Mesenchymal stem cell (in vitro differentiated cells and primary cell): ENCODE data around the gene GRAP.
"Not testable (repeated sequence)": the region's sequence is repeated elsewhere in the genome, so short reads cannot be mapped to it uniquely, and the experiment has no call there.

Experiments
- DNase-seq: peaks from one replicate; pipeline ENCODE4 v3.0.0-alpha.2; 2013
- H2AFZ ChIP-seq: one replicate; pipeline ENCODE4 v1.6.1; 2013; ENCODE audit warnings: low read depth, mild to moderate bottlenecking, control low read depth, inconsistent platforms, low read length, moderate library complexity
- H2AK5ac ChIP-seq: 2 replicates; pipeline ENCODE4 v1.6.1; 2013; ENCODE audit warnings: low read length, moderate library complexity, mild to moderate bottlenecking, inconsistent platforms; ENCODE audit not compliant: severe bottlenecking
- H2BK120ac ChIP-seq: one replicate; pipeline ENCODE4 v1.6.1; 2013; ENCODE audit warnings: low read depth, mild to moderate bottlenecking, inconsistent platforms, low read length, moderate library complexity
- H2BK12ac ChIP-seq, 2 experiments: one replicate each; pipeline ENCODE4 v1.6.1; 2013; ENCODE audit warnings: inconsistent platforms in 2 of 2, low read length in 2 of 2, mild to moderate bottlenecking in 2 of 2, moderate library complexity in 2 of 2, control low read depth in 1 of 2
- H2BK15ac ChIP-seq: one replicate; pipeline ENCODE4 v1.6.1; 2013; ENCODE audit warnings: mild to moderate bottlenecking, low read depth, inconsistent platforms; ENCODE audit not compliant: poor library complexity, severe bottlenecking
- H2BK5ac ChIP-seq: 2 replicates; pipeline ENCODE4 v1.6.1; 2013; ENCODE audit warnings: low read depth, mild to moderate bottlenecking, low read length, control low read depth, inconsistent platforms; ENCODE audit not compliant: poor library complexity, severe bottlenecking
- H3K14ac ChIP-seq, 2 experiments: one replicate each; pipeline ENCODE4 v1.6.1; 2013; ENCODE audit warnings: inconsistent platforms in 2 of 2, low read length in 2 of 2, control low read depth in 1 of 2, mild to moderate bottlenecking in 1 of 2, moderate library complexity in 1 of 2
- H3K18ac ChIP-seq, 2 experiments: one replicate each; pipeline ENCODE4 v1.6.1; 2013; ENCODE audit warnings: inconsistent platforms in 2 of 2, low read length in 2 of 2, control low read depth in 1 of 2, low read depth in 1 of 2, mild to moderate bottlenecking in 1 of 2
- H3K23ac ChIP-seq, 2 experiments: one replicate each; pipeline ENCODE4 v1.6.1; 2013; ENCODE audit warnings: inconsistent platforms in 2 of 2, low read length in 2 of 2, mild to moderate bottlenecking in 2 of 2, moderate library complexity in 2 of 2, control low read depth in 1 of 2
- H3K27ac ChIP-seq: 2 replicates; pipeline ENCODE4 v1.5.1; 2013; ENCODE audit warnings: mild to moderate bottlenecking, moderate library complexity, low read length, control low read depth, inconsistent platforms; ENCODE audit not compliant: poor library complexity, severe bottlenecking
- H3K27me3 ChIP-seq, 2 experiments: 2 replicates each; pipeline versions ENCODE4 v1.6.1 to v1.7.0; 2013; ENCODE audit warnings: low read length in 2 of 2, mild to moderate bottlenecking in 2 of 2, moderate library complexity in 2 of 2, control low read depth in 1 of 2, inconsistent platforms in 1 of 2; ENCODE audit not compliant: control insufficient read depth in 1 of 2, insufficient read depth in 1 of 2
- H3K36me3 ChIP-seq, 2 experiments: 2 replicates each; pipeline versions ENCODE4 v1.6.1 to v1.7.0; 2013; ENCODE audit warnings: low read length in 2 of 2, control low read depth in 1 of 2, inconsistent platforms in 1 of 2, low read depth in 1 of 2, mild to moderate bottlenecking in 1 of 2; ENCODE audit not compliant: insufficient read depth in 2 of 2, control insufficient read depth in 1 of 2
- H3K4ac ChIP-seq, 2 experiments: one replicate each; pipeline ENCODE4 v1.6.1; 2013; ENCODE audit warnings: inconsistent platforms in 2 of 2, low read length in 2 of 2, mild to moderate bottlenecking in 2 of 2, moderate library complexity in 2 of 2, control low read depth in 1 of 2, low read depth in 1 of 2
- H3K4me1 ChIP-seq: 2 replicates; pipeline ENCODE4 v1.6.1; 2013; ENCODE audit warnings: low read depth, low read length, control low read depth; ENCODE audit not compliant: control insufficient read depth, insufficient read depth
- H3K4me2 ChIP-seq: 2 replicates; pipeline ENCODE4 v1.6.1; 2013; ENCODE audit warnings: low read length, mild to moderate bottlenecking, inconsistent platforms; ENCODE audit not compliant: poor library complexity, severe bottlenecking
- H3K4me3 ChIP-seq, 2 experiments: 2 replicates each; pipeline versions ENCODE4 v1.5.1 to v1.7.0; 2013; ENCODE audit warnings: low read length in 2 of 2, mild to moderate bottlenecking in 2 of 2, control low read depth in 1 of 2, low read depth in 1 of 2; ENCODE audit not compliant: insufficient read depth in 1 of 2
- H3K79me1 ChIP-seq: replicated peaks from 2 replicates; pipeline ENCODE4 v1.6.1; 2013; ENCODE audit warnings: mild to moderate bottlenecking, control low read depth, low read length, inconsistent platforms; ENCODE audit not compliant: poor library complexity, severe bottlenecking
- H3K9ac ChIP-seq: 2 replicates; pipeline ENCODE4 v1.7.0; 2013; ENCODE audit warnings: mild to moderate bottlenecking, low read length, moderate library complexity
- H3K9me3 ChIP-seq: 2 replicates; pipeline ENCODE4 v1.7.0; 2013; ENCODE audit warnings: mild to moderate bottlenecking, low read length; ENCODE audit not compliant: control insufficient read depth
- H4K8ac ChIP-seq: one replicate; pipeline ENCODE4 v1.6.1; 2013; ENCODE audit warnings: inconsistent platforms, mild to moderate bottlenecking, low read length, moderate library complexity
- H4K91ac ChIP-seq: one replicate; pipeline ENCODE4 v1.6.1; 2013; ENCODE audit warnings: mild to moderate bottlenecking, low read length, inconsistent platforms
- WGBS: methylation state at CpG from one replicate; pipeline ENCODE4 v1.1.7; 2013; ENCODE audit warnings: mixed read lengths; 5-methylcytosine and 5-hydroxymethylcytosine counted together

The GRAP gene

DNA sequence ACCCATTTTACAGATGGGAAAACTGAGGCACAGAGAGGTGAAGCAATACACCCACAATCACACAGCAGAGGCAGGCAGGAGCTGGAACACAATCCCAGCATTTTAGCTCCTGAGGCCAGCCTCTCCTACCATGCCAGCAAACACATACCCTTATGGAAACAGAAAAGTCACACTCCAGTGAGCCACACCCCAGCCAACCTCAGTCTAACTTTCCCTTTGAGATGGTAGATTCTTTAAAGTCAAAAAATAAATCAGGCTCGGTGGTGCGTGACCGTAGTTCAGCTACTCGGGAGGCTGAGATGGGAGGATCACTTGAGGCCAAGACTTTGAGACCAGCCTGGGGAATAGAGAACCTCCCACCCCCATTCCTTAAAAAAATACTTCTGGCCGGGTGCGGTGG, 10.6 kb downstream of the GRAP start:
- not testable (repeated sequence) for H3K27me3 ChIP-seq, H2BK12ac ChIP-seq, H3K9ac ChIP-seq, H3K4me2 ChIP-seq, H3K18ac ChIP-seq, H2AK5ac ChIP-seq, H3K14ac ChIP-seq, H3K9me3 ChIP-seq, H3K4ac ChIP-seq, DNase-seq, H4K8ac ChIP-seq, H2BK15ac ChIP-seq, H2BK5ac ChIP-seq, H4K91ac ChIP-seq, H2BK120ac ChIP-seq, H3K36me3 ChIP-seq, H3K79me1 ChIP-seq, H2AFZ ChIP-seq, H3K4me3 ChIP-seq, H3K4me1 ChIP-seq, H3K23ac ChIP-seq, H3K27ac ChIP-seq
- no CpG with 5 or more reads among the region's 6 CpGs for WGBS

DNA sequence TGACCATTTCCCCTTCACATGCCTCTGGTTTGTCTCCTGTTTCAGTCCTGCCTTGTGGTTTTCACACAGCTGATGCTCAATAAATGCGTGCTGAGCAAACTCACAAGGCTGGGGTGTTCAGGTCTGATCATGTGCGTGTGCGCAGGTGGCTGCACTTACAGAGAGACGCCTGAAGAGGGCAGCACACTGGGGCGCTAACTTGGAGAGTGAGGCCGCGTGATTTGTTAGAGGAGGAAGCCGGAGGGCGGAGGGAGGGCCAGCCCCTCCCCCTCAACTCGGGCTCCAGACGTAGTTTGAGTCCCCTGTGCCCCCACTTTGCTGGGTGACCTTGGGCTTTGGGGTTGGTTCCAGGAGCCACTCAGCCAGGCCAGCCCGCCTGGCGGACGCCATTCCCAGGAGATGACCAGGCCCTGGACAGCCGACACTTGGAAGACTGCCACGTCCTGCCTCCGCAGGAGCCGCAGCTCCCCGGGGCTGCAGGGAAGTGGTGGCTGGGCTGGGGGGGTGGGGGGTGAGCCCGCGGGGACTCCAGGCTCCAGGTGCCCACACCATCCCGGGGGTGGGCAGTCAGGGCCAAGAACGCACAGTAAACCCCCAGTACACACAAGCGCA, 14.3 kb downstream of the GRAP start:
- not testable (repeated sequence) for DNase-seq, H3K4me3 ChIP-seq, H2BK12ac ChIP-seq, H3K4ac ChIP-seq, H3K23ac ChIP-seq, H3K36me3 ChIP-seq, H3K14ac ChIP-seq, H3K9ac ChIP-seq, H3K79me1 ChIP-seq, H2BK5ac ChIP-seq, H3K18ac ChIP-seq, H2AFZ ChIP-seq, H2AK5ac ChIP-seq, H2BK120ac ChIP-seq, H3K4me1 ChIP-seq, H4K91ac ChIP-seq, H3K9me3 ChIP-seq, H4K8ac ChIP-seq, H2BK15ac ChIP-seq, H3K4me2 ChIP-seq, H3K27me3 ChIP-seq, H3K27ac ChIP-seq
- WGBS = no CpG with 5 or more reads among the region's 24 CpGs

DNA sequence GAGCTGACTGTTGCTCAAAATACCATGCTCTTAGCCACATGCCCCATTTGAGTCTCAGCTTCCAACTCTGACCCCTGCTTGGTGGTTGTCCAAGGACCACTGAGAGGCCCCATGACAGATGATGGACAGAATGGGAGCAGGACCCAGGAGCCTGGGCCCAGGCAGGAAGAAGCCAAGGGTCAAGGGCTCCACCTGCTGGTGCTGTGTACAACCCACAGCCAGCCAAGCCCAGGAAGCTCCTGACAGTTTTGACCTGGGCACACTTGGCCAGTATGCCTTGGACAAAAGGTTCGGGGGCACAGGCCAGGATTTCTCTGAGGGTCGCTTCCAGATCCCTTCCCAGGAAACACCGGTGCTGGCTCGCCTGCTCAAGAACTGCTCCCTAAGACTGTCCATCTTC, 15.0 kb downstream of the GRAP start:
- H2AFZ ChIP-seq, H4K91ac ChIP-seq, H3K4me1 ChIP-seq, H2AK5ac ChIP-seq, H3K36me3 ChIP-seq, H2BK120ac ChIP-seq, H3K27ac ChIP-seq, H3K27me3 ChIP-seq, H2BK12ac ChIP-seq, DNase-seq, H3K4me3 ChIP-seq, H3K4me2 ChIP-seq, H3K23ac ChIP-seq, H3K4ac ChIP-seq, H2BK5ac ChIP-seq, H2BK15ac ChIP-seq, H3K9me3 ChIP-seq, H4K8ac ChIP-seq, H3K79me1 ChIP-seq, H3K18ac ChIP-seq, H3K9ac ChIP-seq, H3K14ac ChIP-seq: not testable (repeated sequence)
- no CpG with 5 or more reads among the region's 4 CpGs for whole genome bisulfite sequencing

DNA sequence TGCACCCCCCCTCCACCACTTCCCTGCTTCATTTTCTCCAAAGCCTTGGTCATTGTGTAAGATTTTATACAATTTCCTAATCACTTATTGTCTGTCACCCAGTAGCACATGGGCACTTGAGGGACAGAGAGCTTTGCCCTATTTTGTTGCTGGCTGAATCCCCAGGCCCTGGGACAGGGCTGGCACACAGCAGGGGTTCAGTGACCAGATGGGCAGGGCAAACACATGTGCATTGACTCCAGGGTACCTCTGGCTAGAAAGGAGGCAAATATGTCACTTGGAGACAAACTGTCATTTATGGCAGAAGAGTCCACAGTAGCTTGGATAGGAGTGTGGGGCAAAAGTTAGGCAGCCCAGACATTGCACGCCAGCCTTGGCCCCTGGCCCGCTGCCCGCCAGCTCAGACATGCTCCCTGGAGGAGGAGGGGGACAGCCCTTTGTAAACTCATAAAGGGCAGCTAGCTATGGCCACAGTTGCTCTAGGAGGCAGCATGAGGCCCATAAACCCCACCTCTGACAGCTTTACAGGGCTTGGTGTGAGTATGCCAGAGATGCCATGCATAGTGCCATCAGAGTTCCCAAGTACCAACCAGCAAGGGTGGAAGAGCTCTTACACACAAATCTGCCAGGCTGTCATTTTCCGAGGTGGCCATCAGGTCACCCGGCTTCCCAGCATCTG, 15.8 kb downstream of the GRAP start:
- H4K91ac ChIP-seq, H3K9ac ChIP-seq, H3K23ac ChIP-seq, H2BK5ac ChIP-seq, H3K79me1 ChIP-seq, H2AK5ac ChIP-seq, H3K9me3 ChIP-seq, H3K18ac ChIP-seq, H3K27me3 ChIP-seq, H3K4ac ChIP-seq, H3K4me3 ChIP-seq, H2AFZ ChIP-seq, H2BK15ac ChIP-seq, H2BK12ac ChIP-seq, H3K4me1 ChIP-seq, H3K36me3 ChIP-seq, H3K4me2 ChIP-seq, H4K8ac ChIP-seq, H3K27ac ChIP-seq, H3K14ac ChIP-seq, DNase-seq, H2BK120ac ChIP-seq: not testable (repeated sequence)
- WGBS = no CpG with 5 or more reads among the region's 5 CpGs
